Stomach (tissue), 9 donors: ENCODE measurements around the gene ANP32B. TPM values are rescaled to one million over a fixed set of nuclear protein-coding genes. Genes with fewer than 3 reads are reported as not detected.

Source experiments
- DNase-seq, 2 donors: peaks; one replicate each; pipeline versions ENCODE4 v3.0.0 to v3.0.0-alpha.2; 2013 to 2019
- H3K27ac ChIP-seq, 5 donors: fragments of 200-600 bp in 4 of 5; sonication (generic) in 4 of 5; one replicate each; pipeline ENCODE4 v1.5.1; 2013 to 2019; ENCODE audit warnings: mild to moderate bottlenecking in 1 of 5, moderate library complexity in 1 of 5
- H3K27me3 ChIP-seq, 3 donors: fragments of 200-600 bp; sonication (generic); one replicate each; pipeline ENCODE4 v1.5.1; 2017 to 2019; ENCODE audit warnings: mixed run types in 1 of 3
- H3K36me3 ChIP-seq, 4 donors: fragments of 200-600 bp; sonication (generic); 1 replicate in 3 of 4; 2 replicates in 1 of 4; pipeline ENCODE4 v1.5.1; 2016 to 2019
- H3K4me1 ChIP-seq, 4 donors: fragments of 200-600 bp; sonication (generic); one replicate each; pipeline ENCODE4 v1.5.1; 2016 to 2019
- H3K4me3 ChIP-seq, 4 donors: fragments of 200-600 bp; sonication (generic) in 3 of 4; one replicate each; pipeline ENCODE4 v1.5.1; 2016 to 2019; ENCODE audit warnings: mild to moderate bottlenecking in 1 of 4
- H3K9me3 ChIP-seq, 4 donors: fragments of 200-600 bp; sonication (generic); one replicate each; pipeline ENCODE4 v1.5.1; 2016 to 2019
- CTCF ChIP-seq, 7 experiments: fragments of 450-650 bp in 4 of 7; fragments of 200-600 bp in 3 of 7; sonication (generic) in 3 of 7; IDR thresholded peaks; one replicate each; pipeline ENCODE4 v1.5.1; 2016 to 2019; ENCODE audit warnings: antibody characterized with exemption in 7 of 7, control low read depth in 2 of 7, mild to moderate bottlenecking in 1 of 7
- EP300 ChIP-seq: sonication (generic); formaldehyde crosslinking; IDR thresholded peaks from one replicate; pipeline ENCODE4 v1.6.1; 2017; ENCODE audit warnings: antibody characterized with exemption
- POLR2A ChIP-seq, 4 donors: fragments of 450-650 bp; IDR thresholded peaks; one replicate each; pipeline ENCODE4 v1.6.1; 2016; ENCODE audit warnings: antibody characterized with exemption in 4 of 4, control low read depth in 2 of 4, mild to moderate bottlenecking in 1 of 4, moderate library complexity in 1 of 4
- POLR2AphosphoS5 ChIP-seq, 3 donors: sonication (generic); formaldehyde crosslinking; IDR thresholded peaks; one replicate each; pipeline ENCODE4 v1.6.1; 2016; ENCODE audit warnings: antibody characterized with exemption in 3 of 3
- WGBS, 5 donors: extraction: QIAGEN DNeasy Blood & Tissue Kit in 3 of 5; methylation state at CpG; one replicate each; pipeline versions ENCODE4 v1.1.5 to v1.1.7; 2013 to 2018; 5-methylcytosine and 5-hydroxymethylcytosine counted together
- intact Hi-C: fragments of 100-400 bp; cut with DNase I; formaldehyde crosslinking; loops from one replicate; pipeline ENCODE4 v1.15.1; 2023; ENCODE audit warnings: low total_unique reads
- polyA plus RNA-seq, 3 donors: library from polyadenylated mRNA; stranded (reverse); fragments of 200-250 nt; gene quantifications; one replicate each; pipeline ENCODE4 v1.2.3, GENCODE V29; 2013
- total RNA-seq, 5 donors: library from RNA; depleted of rRNA; stranded (reverse); fragments of >200 nt; gene quantifications; one replicate each; pipeline versions ENCODE4 v1.1.0 to v1.2.3, GENCODE V29; 2014 to 2016
- donor health status: healthy with polysubstance abuse.
- donor health status: Bipolar disorder and iron deficiency.
- donor health status: healthy.

ANP32B gene
- total and polyA plus RNA-seq, 8 donors = 8.2 to 267 (median 100) TPM

GRCh38 chr9:97966493-97966892 is 16.6 kb upstream of the ANP32B start:
- no peak for DNase-seq
- peaks cover 0 to 29% (median 0%) of the 10 kb centered on the region in 3 donors for H3K27me3 ChIP-seq
- TF ChIP-seq CTCF (IDR thresholded peaks at IDR 0.05) = no peak
- no peak for TF ChIP-seq EP300
- no peak for TF ChIP-seq POLR2A (IDR thresholded peaks at IDR 0.05)
- no peak for TF ChIP-seq POLR2AphosphoS5 (IDR thresholded peaks at IDR 0.05)
- no peak overlapping the region for H3K4me3 ChIP-seq
- WGBS, 5 donors = 13 to 33% (median 22%) methylated on average over 1 of the region's 1 CpG
- H3K27ac ChIP-seq = no peak overlapping the region
- no peaks in the 10 kb centered on the region for H3K9me3 ChIP-seq
- H3K4me1 ChIP-seq = no peaks in the 10 kb centered on the region
- H3K36me3 ChIP-seq = no peaks in the 10 kb centered on the region
- intact Hi-C loops = no loop called here

- H3K9me3 ChIP-seq = no peaks in the 10 kb centered on the region
- 73 to 92% (median 91%) methylated on average over 2 of the region's 2 CpGs for WGBS, 5 donors
- TF ChIP-seq POLR2A (IDR thresholded peaks at IDR 0.05) (no peak), CTCF (IDR thresholded peaks at IDR 0.05) (no peak), EP300 (no peak), POLR2AphosphoS5 (IDR thresholded peaks at IDR 0.05) (no peak)
- H3K27ac ChIP-seq = no peak overlapping the region
- no peaks in the 10 kb centered on the region for H3K36me3 ChIP-seq
- H3K4me3 ChIP-seq = no peak overlapping the region
- no peak for DNase-seq
- H3K4me1 ChIP-seq = no peaks in the 10 kb centered on the region
- intact Hi-C loops = no loop called here
- peaks cover 0 to 30% (median 0%) of the 10 kb centered on the region in 3 donors for H3K27me3 ChIP-seq
Observed at GRCh38 chr9:97969014-97969413, 14.1 kb upstream of the ANP32B start.

GRCh38 chr9:97970165-97970564 is 13.0 kb upstream of the ANP32B start:
- Histone ChIP-seq H3K36me3 (no peaks in the 10 kb centered on the region), H3K27ac (no peak overlapping the region), H3K9me3 (no peaks in the 10 kb centered on the region), H3K4me3 (no peak overlapping the region), H3K4me1 (no peaks in the 10 kb centered on the region), H3K27me3 (peaks cover 0 to 30% (median 0%) of the 10 kb centered on the region in 3 donors)
- no peak for DNase-seq
- TF ChIP-seq POLR2A (IDR thresholded peaks at IDR 0.05) = no peak
- TF ChIP-seq EP300 = no peak
- TF ChIP-seq POLR2AphosphoS5 (IDR thresholded peaks at IDR 0.05) = no peak
- TF ChIP-seq CTCF (IDR thresholded peaks at IDR 0.05) = no peak
- intact Hi-C loops = loop anchor here (10.0 kb wide), 1 partner anchor 65 kb away; no protein-coding TSS in a partner anchor
- WGBS, 5 donors = 66 to 77% (median 69%) methylated on average over 7 of the region's 7 CpGs

- Histone ChIP-seq H3K9me3 (no peaks in the 10 kb centered on the region), H3K4me3 (no peak overlapping the region), H3K4me1 (no peaks in the 10 kb centered on the region), H3K36me3 (no peaks in the 10 kb centered on the region), H3K27ac (no peak overlapping the region), H3K27me3 (peaks cover 0 to 14% (median 0%) of the 10 kb centered on the region in 3 donors)
- intact Hi-C loops = loop anchor here (10.0 kb wide), 1 partner anchor 62 kb away; no protein-coding TSS in a partner anchor
- WGBS, 5 donors = 83 to 89% (median 86%) methylated on average over 4 of the region's 4 CpGs
- TF ChIP-seq CTCF (IDR thresholded peaks at IDR 0.05) (no peak), POLR2A (IDR thresholded peaks at IDR 0.05) (no peak), POLR2AphosphoS5 (IDR thresholded peaks at IDR 0.05) (no peak), EP300 (no peak)
- no peak for DNase-seq
Observed at GRCh38 chr9:97972753-97973152, 10.4 kb upstream of the ANP32B start.
